Sigmoid colon (tissue), 4 donors: ENCODE data around the gene ZNF431.

Source experiments
- EP300 ChIP-seq, 4 donors: sonication (generic); formaldehyde crosslinking; IDR thresholded peaks; one replicate each; pipeline ENCODE4 v1.6.1; 2017; ENCODE audit warnings: antibody characterized with exemption in 4 of 4
- POLR2A ChIP-seq, 2 donors: fragments of 450-650 bp; IDR thresholded peaks; one replicate each; pipeline ENCODE4 v1.6.1; 2016; ENCODE audit warnings: antibody characterized with exemption in 2 of 2, mild to moderate bottlenecking in 2 of 2, moderate library complexity in 2 of 2
- POLR2AphosphoS5 ChIP-seq, 4 donors: sonication (generic); formaldehyde crosslinking; IDR thresholded peaks; one replicate each; pipeline ENCODE4 v1.6.1; 2017; ENCODE audit warnings: antibody characterized with exemption in 4 of 4
- TF ChIP-seq, protein P1 (sequence below), 4 experiments: fragments of 450-650 bp in 3 of 4; fragments of 200-600 bp in 1 of 4; IDR thresholded peaks; one replicate each; pipeline ENCODE4 v1.5.1; 2016 to 2019; ENCODE audit warnings: antibody characterized with exemption in 4 of 4, mild to moderate bottlenecking in 3 of 4, moderate library complexity in 2 of 4

- TF ChIP-seq POLR2A (IDR thresholded peaks at IDR 0.05) (no peak), POLR2AphosphoS5 (IDR thresholded peaks at IDR 0.05) (no peak), EP300 (IDR thresholded peaks at IDR 0.05) (no peak)
- TF ChIP-seq, protein P1, sequence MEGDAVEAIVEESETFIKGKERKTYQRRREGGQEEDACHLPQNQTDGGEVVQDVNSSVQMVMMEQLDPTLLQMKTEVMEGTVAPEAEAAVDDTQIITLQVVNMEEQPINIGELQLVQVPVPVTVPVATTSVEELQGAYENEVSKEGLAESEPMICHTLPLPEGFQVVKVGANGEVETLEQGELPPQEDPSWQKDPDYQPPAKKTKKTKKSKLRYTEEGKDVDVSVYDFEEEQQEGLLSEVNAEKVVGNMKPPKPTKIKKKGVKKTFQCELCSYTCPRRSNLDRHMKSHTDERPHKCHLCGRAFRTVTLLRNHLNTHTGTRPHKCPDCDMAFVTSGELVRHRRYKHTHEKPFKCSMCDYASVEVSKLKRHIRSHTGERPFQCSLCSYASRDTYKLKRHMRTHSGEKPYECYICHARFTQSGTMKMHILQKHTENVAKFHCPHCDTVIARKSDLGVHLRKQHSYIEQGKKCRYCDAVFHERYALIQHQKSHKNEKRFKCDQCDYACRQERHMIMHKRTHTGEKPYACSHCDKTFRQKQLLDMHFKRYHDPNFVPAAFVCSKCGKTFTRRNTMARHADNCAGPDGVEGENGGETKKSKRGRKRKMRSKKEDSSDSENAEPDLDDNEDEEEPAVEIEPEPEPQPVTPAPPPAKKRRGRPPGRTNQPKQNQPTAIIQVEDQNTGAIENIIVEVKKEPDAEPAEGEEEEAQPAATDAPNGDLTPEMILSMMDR (IDR thresholded peaks at IDR 0.05), result no peak
Measured at GRCh38 chr19:21135433-21135832, 6.4 kb upstream of the ZNF431 start.
